Measurements from ENCODE around the gene XG.

DNA sequence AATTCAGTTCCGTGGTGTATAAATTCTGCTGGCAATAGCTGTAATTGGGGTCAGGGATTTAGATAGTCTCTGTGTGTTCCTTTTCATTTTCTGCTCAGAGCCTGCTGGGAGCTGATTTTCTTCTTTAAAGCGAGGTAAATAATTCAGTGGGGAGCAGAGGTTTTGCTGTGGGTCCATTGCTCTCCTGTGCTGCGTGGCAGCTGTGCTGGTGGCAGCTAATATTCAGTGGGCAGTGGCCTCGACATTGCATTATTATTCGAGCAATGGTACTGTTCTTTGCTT is 13.7 kb downstream of the XG start:
- TF ChIP-seq GLIS3 (CRISPR knock-in tag; IDR thresholded peaks at IDR 0.05) = no peak
- TF ChIP-seq, protein P1, sequence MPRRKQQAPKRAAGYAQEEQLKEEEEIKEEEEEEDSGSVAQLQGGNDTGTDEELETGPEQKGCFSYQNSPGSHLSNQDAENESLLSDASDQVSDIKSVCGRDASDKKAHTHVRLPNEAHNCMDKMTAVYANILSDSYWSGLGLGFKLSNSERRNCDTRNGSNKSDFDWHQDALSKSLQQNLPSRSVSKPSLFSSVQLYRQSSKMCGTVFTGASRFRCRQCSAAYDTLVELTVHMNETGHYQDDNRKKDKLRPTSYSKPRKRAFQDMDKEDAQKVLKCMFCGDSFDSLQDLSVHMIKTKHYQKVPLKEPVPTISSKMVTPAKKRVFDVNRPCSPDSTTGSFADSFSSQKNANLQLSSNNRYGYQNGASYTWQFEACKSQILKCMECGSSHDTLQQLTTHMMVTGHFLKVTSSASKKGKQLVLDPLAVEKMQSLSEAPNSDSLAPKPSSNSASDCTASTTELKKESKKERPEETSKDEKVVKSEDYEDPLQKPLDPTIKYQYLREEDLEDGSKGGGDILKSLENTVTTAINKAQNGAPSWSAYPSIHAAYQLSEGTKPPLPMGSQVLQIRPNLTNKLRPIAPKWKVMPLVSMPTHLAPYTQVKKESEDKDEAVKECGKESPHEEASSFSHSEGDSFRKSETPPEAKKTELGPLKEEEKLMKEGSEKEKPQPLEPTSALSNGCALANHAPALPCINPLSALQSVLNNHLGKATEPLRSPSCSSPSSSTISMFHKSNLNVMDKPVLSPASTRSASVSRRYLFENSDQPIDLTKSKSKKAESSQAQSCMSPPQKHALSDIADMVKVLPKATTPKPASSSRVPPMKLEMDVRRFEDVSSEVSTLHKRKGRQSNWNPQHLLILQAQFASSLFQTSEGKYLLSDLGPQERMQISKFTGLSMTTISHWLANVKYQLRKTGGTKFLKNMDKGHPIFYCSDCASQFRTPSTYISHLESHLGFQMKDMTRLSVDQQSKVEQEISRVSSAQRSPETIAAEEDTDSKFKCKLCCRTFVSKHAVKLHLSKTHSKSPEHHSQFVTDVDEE (CRISPR knock-in tag; IDR thresholded peaks at IDR 0.05) = no peak
- TF ChIP-seq, protein P2, sequence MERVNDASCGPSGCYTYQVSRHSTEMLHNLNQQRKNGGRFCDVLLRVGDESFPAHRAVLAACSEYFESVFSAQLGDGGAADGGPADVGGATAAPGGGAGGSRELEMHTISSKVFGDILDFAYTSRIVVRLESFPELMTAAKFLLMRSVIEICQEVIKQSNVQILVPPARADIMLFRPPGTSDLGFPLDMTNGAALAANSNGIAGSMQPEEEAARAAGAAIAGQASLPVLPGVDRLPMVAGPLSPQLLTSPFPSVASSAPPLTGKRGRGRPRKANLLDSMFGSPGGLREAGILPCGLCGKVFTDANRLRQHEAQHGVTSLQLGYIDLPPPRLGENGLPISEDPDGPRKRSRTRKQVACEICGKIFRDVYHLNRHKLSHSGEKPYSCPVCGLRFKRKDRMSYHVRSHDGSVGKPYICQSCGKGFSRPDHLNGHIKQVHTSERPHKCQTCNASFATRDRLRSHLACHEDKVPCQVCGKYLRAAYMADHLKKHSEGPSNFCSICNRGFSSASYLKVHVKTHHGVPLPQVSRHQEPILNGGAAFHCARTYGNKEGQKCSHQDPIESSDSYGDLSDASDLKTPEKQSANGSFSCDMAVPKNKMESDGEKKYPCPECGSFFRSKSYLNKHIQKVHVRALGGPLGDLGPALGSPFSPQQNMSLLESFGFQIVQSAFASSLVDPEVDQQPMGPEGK (CRISPR knock-in tag; IDR thresholded peaks at IDR 0.05; ENCODE audit: borderline replicate concordance) = no peak
- TF ChIP-seq SNAI2 (CRISPR knock-in tag; IDR thresholded peaks at IDR 0.05) = no peak
- no peak for TF ChIP-seq ZFP3 (CRISPR knock-in tag; IDR thresholded peaks at IDR 0.05)
- TF ChIP-seq OSR1 (CRISPR knock-in tag; IDR thresholded peaks at IDR 0.05) = no peak
- TF ChIP-seq ZFP30 (CRISPR knock-in tag; IDR thresholded peaks at IDR 0.05) = no peak
- TF ChIP-seq POU6F1 (CRISPR knock-in tag; IDR thresholded peaks at IDR 0.05; ENCODE audit: borderline replicate concordance, low read depth) = no peak
- no peak for TF ChIP-seq CSRNP3 (CRISPR knock-in tag; IDR thresholded peaks at IDR 0.05)
- TF ChIP-seq RARB (CRISPR knock-in tag; IDR thresholded peaks at IDR 0.05) = no peak

Data from SK-N-SH treated with all-trans-retinoic acid at 6 μM for 48 hours (cell line).